ENCODE results near the gene NPHS1. TPM values are rescaled to one million over a fixed set of nuclear protein-coding genes. Genes with fewer than 3 reads are reported as not detected.
A peak's percentile ranks its signal among the peaks of the same experiment; 100 is the strongest.

Gene NPHS1
- total RNA-seq, 3 donors from 2014 or later (not counting 1 experiment from before 2014, with no cell fraction given): 0.93 TPM; not detected in 2

DNA sequence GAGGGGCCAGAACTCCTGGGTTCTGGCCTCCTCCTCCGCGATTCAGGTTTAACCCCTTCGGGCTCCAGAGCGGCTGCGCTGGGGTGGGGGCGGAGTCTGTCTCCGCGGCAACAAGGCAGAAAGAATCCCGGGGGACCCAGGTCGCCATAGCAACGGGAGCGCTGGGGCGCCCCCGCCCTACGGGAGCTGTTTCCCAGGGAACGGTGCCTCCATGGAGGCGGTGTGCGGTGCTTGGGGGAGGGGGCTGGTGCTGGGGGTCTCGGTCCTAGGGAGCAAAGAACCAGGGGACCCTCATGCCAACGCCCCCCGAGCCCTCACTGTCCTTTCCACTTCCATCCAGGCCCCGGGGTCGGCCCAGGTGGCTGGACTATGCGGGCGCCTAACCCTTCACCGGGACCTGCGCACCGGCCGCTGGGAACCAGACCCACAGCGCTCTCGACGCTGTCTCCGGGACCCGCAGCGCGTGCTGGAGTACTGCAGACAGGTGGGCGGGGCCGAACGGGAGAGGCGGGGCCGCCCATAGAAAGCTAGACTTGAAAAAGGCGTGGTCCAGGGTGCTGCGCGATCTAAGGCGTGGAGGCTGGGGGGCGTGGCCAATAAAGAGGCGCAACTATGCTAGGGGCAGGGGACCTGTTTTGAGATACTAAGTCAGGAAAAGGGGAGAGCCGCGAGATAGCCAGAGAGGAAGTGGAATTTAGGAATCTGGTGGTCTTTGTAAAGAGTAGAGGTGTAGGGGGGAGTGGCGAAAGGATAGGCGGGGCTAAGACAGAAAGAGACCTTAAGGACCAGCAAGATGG lies 17.2 kb upstream of the NPHS1 start:
- WGBS (ENCODE audit: insufficient coverage): 3% methylated on average over 51 of the region's 51 CpGs
- H3K36me3 ChIP-seq (ENCODE audit: control insufficient read depth, insufficient read depth, low read length): no peaks in the 10 kb centered on the region
- H3K9me3 Mint-ChIP-seq: no peaks in the 10 kb centered on the region
- ATAC-seq: peak; percentile 71 to 79 (median 75)
- peak; percentile 46 to 90 for DNase-seq
- H3K4me1 ChIP-seq (ENCODE audit: control insufficient read depth, insufficient read depth, low read length): peaks cover 19% of the 10 kb centered on the region
- intact Hi-C loops (cut with micrococcal nuclease): no loop called here
- H3K27me3 Mint-ChIP-seq (ENCODE audit: low read depth in 2 of 2): peaks cover 50 to 53% of the 10 kb centered on the region in 2 donors
- no peaks in the 10 kb centered on the region for H3K9me3 ChIP-seq (ENCODE audit: control insufficient read depth, insufficient read depth, low read length)
- no peak overlapping the region for H3K4me3 ChIP-seq (ENCODE audit: low read length)
- TF ChIP-seq CTCF (IDR thresholded peaks at IDR 0.05): no peak
- peak overlapping the region; percentile 41 for H3K4me3 Mint-ChIP-seq
- peak overlapping the region in 1 of 2 donors; percentile 41 for H3K27ac Mint-ChIP-seq
- no peaks in the 10 kb centered on the region for H3K36me3 Mint-ChIP-seq
- H3K27me3 ChIP-seq (ENCODE audit: control insufficient read depth, insufficient read depth, low read length): peaks cover 35% of the 10 kb centered on the region
- H3K27ac ChIP-seq (ENCODE audit: low read length): no peak overlapping the region
- peaks cover 10 to 17% of the 10 kb centered on the region in 2 donors for H3K4me1 Mint-ChIP-seq

DNA sequence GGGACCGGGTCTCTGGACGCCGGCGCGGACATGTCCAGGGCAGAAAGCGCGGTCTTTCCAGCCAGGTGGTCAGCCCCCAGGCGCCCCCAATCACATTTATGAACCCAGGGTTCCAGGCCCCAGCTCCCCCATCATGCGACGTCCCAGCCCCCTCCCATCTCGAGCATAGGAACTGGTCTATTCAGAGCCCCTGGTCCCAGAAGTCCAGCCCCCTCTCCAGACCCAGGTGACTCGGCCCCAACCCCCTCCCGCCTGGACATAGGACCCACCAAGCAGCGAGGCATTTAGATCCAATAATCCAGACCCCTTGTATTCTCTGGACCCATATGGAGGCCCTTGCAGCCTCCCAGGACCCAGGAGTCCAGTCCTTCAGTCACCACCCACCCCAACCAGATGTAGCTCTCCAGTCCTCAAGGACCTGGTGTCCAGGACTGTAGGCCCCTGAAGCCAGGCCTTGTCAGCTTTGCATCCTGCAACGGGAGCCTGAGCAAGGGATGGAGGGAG lies 16.6 kb upstream of the NPHS1 start:
- Mint-ChIP-seq H3K27ac (no peak overlapping the region), H3K9me3 (no peaks in the 10 kb centered on the region), H3K27me3 (ENCODE audit: low read depth in 2 of 2) (peaks cover 50 to 53% of the 10 kb centered on the region in 2 donors), H3K4me1 (peaks cover 10 to 17% of the 10 kb centered on the region in 2 donors), H3K36me3 (no peaks in the 10 kb centered on the region), H3K4me3 (peak overlapping the region; percentile 40)
- Histone ChIP-seq H3K4me1 (ENCODE audit: control insufficient read depth, insufficient read depth, low read length) (peaks cover 19% of the 10 kb centered on the region), H3K4me3 (ENCODE audit: low read length) (no peak overlapping the region), H3K27me3 (ENCODE audit: control insufficient read depth, insufficient read depth, low read length) (peaks cover 35% of the 10 kb centered on the region), H3K9me3 (ENCODE audit: control insufficient read depth, insufficient read depth, low read length) (no peaks in the 10 kb centered on the region), H3K27ac (ENCODE audit: low read length) (no peak overlapping the region), H3K36me3 (ENCODE audit: control insufficient read depth, insufficient read depth, low read length) (no peaks in the 10 kb centered on the region)
- ATAC-seq (no peak), DNase-seq (no peak)
- no peak for TF ChIP-seq CTCF (IDR thresholded peaks at IDR 0.05)
- 3% methylated on average over 15 of the region's 15 CpGs for WGBS (ENCODE audit: insufficient coverage)
- intact Hi-C loops (cut with micrococcal nuclease): no loop called here

- Mint-ChIP-seq H3K9me3 (no peaks in the 10 kb centered on the region), H3K27ac (no peak within 1 kb of the TSS), H3K27me3 (ENCODE audit: low read depth in 2 of 2) (peaks cover 50 to 53% of the 10 kb centered on the region in 2 donors), H3K36me3 (no peaks in the 10 kb centered on the region), H3K4me3 (peak within 1 kb of the TSS; percentile 49), H3K4me1 (peaks cover 10 to 17% of the 10 kb centered on the region in 2 donors)
- intact Hi-C loops (cut with micrococcal nuclease): no loop called here
- Histone ChIP-seq H3K9me3 (ENCODE audit: control insufficient read depth, insufficient read depth, low read length) (no peaks in the 10 kb centered on the region), H3K4me1 (ENCODE audit: control insufficient read depth, insufficient read depth, low read length) (peaks cover 19% of the 10 kb centered on the region), H3K4me3 (ENCODE audit: low read length) (no peak within 1 kb of the TSS), H3K36me3 (ENCODE audit: control insufficient read depth, insufficient read depth, low read length) (no peaks in the 10 kb centered on the region), H3K27ac (ENCODE audit: low read length) (no peak within 1 kb of the TSS), H3K27me3 (ENCODE audit: control insufficient read depth, insufficient read depth, low read length) (peaks cover 35% of the 10 kb centered on the region)
- 2% methylated on average over 60 of the region's 60 CpGs for WGBS (ENCODE audit: insufficient coverage)
- no peak for TF ChIP-seq CTCF (IDR thresholded peaks at IDR 0.05)
- peak; percentile 49 to 74 for DNase-seq
- ATAC-seq: peak; percentile 80 to 84 (median 81)
Measured at GRCh38 chr19:35868172-35868822, 16.0 kb upstream of the NPHS1 start, which contains the start of gene APLP1. Gene APLP1, plus strand, starts transcription at chr19:35868574. Its CDS starts 63 bp downstream, at chr19:35868637.
